Measurements from ENCODE around the gene C1orf167. TPM values are rescaled to one million over a fixed set of nuclear protein-coding genes. Genes with fewer than 3 reads are reported as not detected.

Gene C1orf167
- total RNA-seq, 1 experiment from 2014 or later, result not detected

DNA sequence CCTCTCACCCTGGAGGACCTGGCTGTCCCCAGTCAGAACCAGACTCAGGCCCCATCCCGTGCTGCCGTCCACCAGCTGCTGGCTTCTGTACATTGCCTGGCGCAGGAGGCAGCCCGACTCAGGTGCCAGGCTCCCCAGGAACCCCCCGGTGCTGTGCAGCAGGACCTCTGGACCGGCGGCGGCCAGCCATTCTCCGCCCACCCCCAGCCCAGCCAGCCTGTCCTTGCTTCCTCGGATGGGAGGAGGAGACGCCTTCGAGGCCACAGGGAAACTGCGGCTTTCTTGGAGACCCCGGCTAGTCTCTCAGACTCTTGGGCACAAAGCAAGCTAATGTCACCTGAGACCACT is 4.4 kb downstream of the C1orf167 start:
- no peaks in the 10 kb centered on the region for H3K27me3 ChIP-seq (ENCODE audit: low read length)
- no peaks in the 10 kb centered on the region for H4K20me1 ChIP-seq (ENCODE audit: low read length)
- no peak overlapping the region for H3K4me2 ChIP-seq (ENCODE audit: low read length)
- H3K4me3 ChIP-seq (ENCODE audit: low read length), result no peak overlapping the region
- BruUV-seq (replicated peaks), result no TSS peak
- H3K4me1 ChIP-seq (ENCODE audit: insufficient read depth, low read length), result no peaks in the 10 kb centered on the region
- ChIA-PET CTCF (no interaction called here), POLR2A (ENCODE audit: unreplicated experiment) (no interaction called here)
- no peak for DNase-seq
- H3K9me2 ChIP-seq (replicated peaks; ENCODE audit: low read length), result no peaks in the 10 kb centered on the region
- no peaks in the 10 kb centered on the region for H3K9me3 ChIP-seq (ENCODE audit: low read length)
- H2AFZ ChIP-seq (ENCODE audit: low read length), result no peak overlapping the region
- no peaks in the 10 kb centered on the region for H3K36me3 ChIP-seq (ENCODE audit: low read depth, low read length)
- H3K79me2 ChIP-seq (ENCODE audit: low read length), result no peaks in the 10 kb centered on the region
- H3F3A ChIP-seq (ENCODE audit: low read length, unreplicated experiment), result no peaks in the 10 kb centered on the region
- no peak for TF ChIP-seq EZH2phosphoT487 (IDR thresholded peaks at IDR 0.05; ENCODE audit: borderline replicate concordance, low read length)
- intact Hi-C loops (cut with micrococcal nuclease), result no loop called here
- no peak overlapping the region for H3K9ac ChIP-seq (ENCODE audit: low read length)
- H3K27ac ChIP-seq (ENCODE audit: low read length), result no peak overlapping the region
- ATAC-seq, result no peak

DNA sequence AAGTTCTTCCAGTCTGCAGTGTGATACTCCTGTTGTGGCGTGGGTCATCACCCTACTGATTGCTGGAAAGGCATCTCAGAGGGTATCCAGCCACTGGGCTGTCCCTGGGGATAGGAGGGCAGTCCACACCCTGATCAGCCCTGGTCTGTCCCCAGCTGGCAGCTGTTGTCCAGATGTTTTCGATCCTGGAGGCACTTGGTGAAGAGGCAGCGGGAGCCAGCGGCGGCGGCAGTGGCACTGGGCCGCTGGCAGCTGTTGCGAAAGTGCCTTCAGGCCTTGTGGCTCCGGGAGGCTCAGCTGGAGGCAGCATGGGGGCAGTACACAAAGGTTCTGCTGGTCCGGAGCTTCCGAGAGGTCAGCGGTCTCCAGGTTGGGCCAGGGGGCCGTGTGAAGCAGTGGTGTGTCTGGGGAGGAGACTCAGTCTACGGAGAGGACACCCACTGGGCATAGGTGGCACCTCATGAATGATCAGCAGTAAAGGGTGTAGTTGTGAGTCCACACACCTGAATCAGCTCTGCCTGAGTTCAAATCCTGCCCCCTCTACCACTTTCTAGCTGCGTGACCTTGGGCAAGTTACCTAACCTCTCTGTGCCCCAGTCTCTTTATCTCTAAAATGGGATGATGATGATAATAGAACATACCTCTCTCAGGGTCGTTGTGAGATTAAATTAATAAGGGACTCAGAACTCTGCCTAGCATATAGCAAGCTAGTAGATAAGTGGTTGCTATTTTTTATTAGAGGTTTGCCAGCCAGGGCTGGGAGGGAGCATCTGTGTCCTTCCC is 6.1 kb downstream of the C1orf167 start:
- CTCF ChIA-PET, result no interaction called here

DNA sequence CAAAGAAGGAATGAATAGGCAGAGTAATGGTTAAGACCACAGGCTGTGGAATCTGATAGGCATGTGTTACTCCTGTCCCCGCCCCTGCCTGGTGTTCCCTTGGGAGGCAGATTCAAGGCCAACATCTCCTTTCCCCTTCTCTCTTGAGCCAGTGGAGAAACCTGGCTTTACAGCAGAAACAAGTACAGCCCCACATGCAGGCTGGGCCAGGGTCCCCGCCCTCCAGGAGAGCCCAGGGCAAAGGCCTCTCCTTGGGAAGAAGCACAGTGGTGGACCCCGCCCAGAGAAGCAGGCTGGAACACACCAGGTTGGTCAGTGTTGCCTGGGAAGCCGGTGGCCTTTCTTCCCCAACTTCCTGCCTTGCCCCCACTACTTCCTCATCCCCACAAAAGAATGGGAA is 6.8 kb downstream of the C1orf167 start:
- no peak overlapping the region for H3K4me2 ChIP-seq (ENCODE audit: low read length)
- no peak for ATAC-seq
- no peak overlapping the region for H2AFZ ChIP-seq (ENCODE audit: low read length)
- DNase-seq, result no peak
- POLR2A ChIA-PET (ENCODE audit: unreplicated experiment), result no interaction called here
- no peaks in the 10 kb centered on the region for H3K36me3 ChIP-seq (ENCODE audit: low read depth, low read length)
- no peaks in the 10 kb centered on the region for H3F3A ChIP-seq (ENCODE audit: low read length, unreplicated experiment)
- H3K4me3 ChIP-seq (ENCODE audit: low read length), result no peak overlapping the region
- no TSS peak for BruUV-seq (replicated peaks)
- no peak for TF ChIP-seq CTCF (conservative IDR thresholded peaks at IDR 0.05; ENCODE audit: low read depth, low read length)
- no peak overlapping the region for H3K27ac ChIP-seq (ENCODE audit: low read length)
- H3K9me3 ChIP-seq (ENCODE audit: low read length), result no peaks in the 10 kb centered on the region
- no peaks in the 10 kb centered on the region for H4K20me1 ChIP-seq (ENCODE audit: low read length)
- no peaks in the 10 kb centered on the region for H3K27me3 ChIP-seq (ENCODE audit: low read length)
- no peak overlapping the region for H3K9ac ChIP-seq (ENCODE audit: low read length)
- no peaks in the 10 kb centered on the region for H3K9me2 ChIP-seq (replicated peaks; ENCODE audit: low read length)
- intact Hi-C loops (cut with micrococcal nuclease), result no loop called here
- no peaks in the 10 kb centered on the region for H3K4me1 ChIP-seq (ENCODE audit: insufficient read depth, low read length)
- H3K79me2 ChIP-seq (ENCODE audit: low read length), result no peaks in the 10 kb centered on the region
- CTCF ChIA-PET, result no interaction called here

More for the DNA sequence above, 6.1 kb downstream of the C1orf167 start:
- no TSS peak for BruUV-seq (replicated peaks)
- POLR2A ChIA-PET (ENCODE audit: unreplicated experiment), result no interaction called here
- TF ChIP-seq EZH2 (IDR thresholded peaks at IDR 0.05; ENCODE audit: low read length, unreplicated experiment) (no peak), EZH2phosphoT487 (IDR thresholded peaks at IDR 0.05; ENCODE audit: borderline replicate concordance, low read length) (no peak)
- H3K27ac ChIP-seq (ENCODE audit: low read length), result no peak overlapping the region
- H3K36me3 ChIP-seq (ENCODE audit: low read depth, low read length), result no peaks in the 10 kb centered on the region
- no peak overlapping the region for H3K4me3 ChIP-seq (ENCODE audit: low read length)
- H4K20me1 ChIP-seq (ENCODE audit: low read length), result no peaks in the 10 kb centered on the region
- H3K4me1 ChIP-seq (ENCODE audit: insufficient read depth, low read length), result no peaks in the 10 kb centered on the region
- no peaks in the 10 kb centered on the region for H3K79me2 ChIP-seq (ENCODE audit: low read length)
- no peak for ATAC-seq
- H3K4me2 ChIP-seq (ENCODE audit: low read length), result no peak overlapping the region
- no peak overlapping the region for H2AFZ ChIP-seq (ENCODE audit: low read length)
- no peak for DNase-seq
- intact Hi-C loops (cut with micrococcal nuclease), result no loop called here
- no peak overlapping the region for H3K9ac ChIP-seq (ENCODE audit: low read length)
- no peaks in the 10 kb centered on the region for H3F3A ChIP-seq (ENCODE audit: low read length, unreplicated experiment)
- no peaks in the 10 kb centered on the region for H3K27me3 ChIP-seq (ENCODE audit: low read length)
- no peaks in the 10 kb centered on the region for H3K9me2 ChIP-seq (replicated peaks; ENCODE audit: low read length)
- H3K9me3 ChIP-seq (ENCODE audit: low read length), result no peaks in the 10 kb centered on the region

GRCh38 chr1:11769274-11769673 is 7.3 kb downstream of the C1orf167 start:
- Histone ChIP-seq H3K9ac (ENCODE audit: low read length) (no peak overlapping the region), H3K79me2 (ENCODE audit: low read length) (no peaks in the 10 kb centered on the region), H2AFZ (ENCODE audit: low read length) (no peak overlapping the region), H3K4me2 (ENCODE audit: low read length) (no peak overlapping the region), H3K4me3 (ENCODE audit: low read length) (no peak overlapping the region), H3K9me3 (ENCODE audit: low read length) (no peaks in the 10 kb centered on the region), H3F3A (ENCODE audit: low read length, unreplicated experiment) (no peaks in the 10 kb centered on the region), H3K4me1 (ENCODE audit: insufficient read depth, low read length) (no peaks in the 10 kb centered on the region), H3K27me3 (ENCODE audit: low read length) (no peaks in the 10 kb centered on the region), H3K27ac (ENCODE audit: low read length) (no peak overlapping the region), H3K36me3 (ENCODE audit: low read depth, low read length) (no peaks in the 10 kb centered on the region), H3K9me2 (replicated peaks; ENCODE audit: low read length) (no peaks in the 10 kb centered on the region), H4K20me1 (ENCODE audit: low read length) (no peaks in the 10 kb centered on the region)
- ChIA-PET POLR2A (ENCODE audit: unreplicated experiment) (no interaction called here), CTCF (interaction anchor here (0.7 kb wide), 1 partner anchor 16 kb away, joined by 3 read pairs; no protein-coding TSS in a partner anchor)
- DNase-seq (no peak), ATAC-seq (no peak)
- BruUV-seq (replicated peaks), result no TSS peak
- intact Hi-C loops (cut with micrococcal nuclease), result no loop called here
- TF ChIP-seq CTCF (conservative IDR thresholded peaks at IDR 0.05; ENCODE audit: low read depth, low read length) (no peak), EZH2 (IDR thresholded peaks at IDR 0.05; ENCODE audit: low read length, unreplicated experiment) (no peak), EZH2phosphoT487 (IDR thresholded peaks at IDR 0.05; ENCODE audit: borderline replicate concordance, low read length) (no peak)

Measured in PC-3 (cell line).